WTC11 (cell line): Measurements from ENCODE around the gene TMEM145. TPM values are rescaled to one million over a fixed set of nuclear protein-coding genes. Genes with fewer than 3 reads are reported as not detected.

Experiments used
- CBFB ChIP-seq: sonication (generic); formaldehyde crosslinking; IDR thresholded peaks from 2 replicates; pipeline ENCODE4 v1.8.1; 2022; ENCODE audit warnings: mild to moderate bottlenecking, low read depth, missing genetic modification reagents
- CTCF ChIP-seq: fragments of 200-600 bp; IDR thresholded peaks from 2 replicates; pipeline ENCODE4 v1.8.0; 2022; ENCODE audit warnings: antibody characterized with exemption
- ELF4 ChIP-seq: sonication (generic); formaldehyde crosslinking; IDR thresholded peaks from 2 replicates; pipeline ENCODE4 v1.8.1; 2022; ENCODE audit warnings: low read depth, mild to moderate bottlenecking, moderate library complexity, missing genetic modification reagents
- EMX1 ChIP-seq: fragments of 250-450 bp; sonication (Bioruptor Pico); IDR thresholded peaks from 2 replicates; pipeline ENCODE4 v1.8.0; 2021; ENCODE audit warnings: mild to moderate bottlenecking
- FOXJ3 ChIP-seq: sonication (generic); formaldehyde crosslinking; IDR thresholded peaks from 2 replicates; pipeline ENCODE4 v1.9.0; 2021; ENCODE audit warnings: missing genetic modification reagents, mild to moderate bottlenecking, borderline replicate concordance
- FOXP4 ChIP-seq: sonication (generic); formaldehyde crosslinking; IDR thresholded peaks from 2 replicates; pipeline ENCODE4 v1.8.0; 2022; ENCODE audit warnings: mild to moderate bottlenecking, missing genetic modification reagents
- GABPB1 ChIP-seq: sonication (generic); formaldehyde crosslinking; IDR thresholded peaks from 2 replicates; pipeline ENCODE4 v1.8.1; 2023; ENCODE audit warnings: mild to moderate bottlenecking, missing genetic modification reagents
- HMGA2 ChIP-seq: fragments of 250-450 bp; sonication (Bioruptor Pico); IDR thresholded peaks from 2 replicates; pipeline ENCODE4 v1.4.0; 2021; ENCODE audit warnings: mild to moderate bottlenecking, moderate library complexity
- IRF1 ChIP-seq: sonication (generic); formaldehyde crosslinking; IDR thresholded peaks from 2 replicates; pipeline ENCODE4 v1.8.0; 2023; ENCODE audit warnings: missing genetic modification reagents
- KAT7 ChIP-seq: sonication (generic); formaldehyde crosslinking; IDR thresholded peaks from 2 replicates; pipeline ENCODE4 v1.8.1; 2023; ENCODE audit warnings: missing genetic modification reagents, mild to moderate bottlenecking, borderline replicate concordance
- MLX ChIP-seq: sonication (generic); formaldehyde crosslinking; IDR thresholded peaks from 2 replicates; pipeline ENCODE4 v1.8.1; 2023; ENCODE audit warnings: mild to moderate bottlenecking, missing genetic modification reagents, moderate library complexity
- MXD4 ChIP-seq: fragments of 250-450 bp; sonication (Bioruptor Pico); IDR thresholded peaks from 2 replicates; pipeline ENCODE4 v1.8.0; 2021; ENCODE audit warnings: mild to moderate bottlenecking, moderate library complexity, borderline replicate concordance
- MYBL2 ChIP-seq: sonication (generic); formaldehyde crosslinking; IDR thresholded peaks from 2 replicates; pipeline ENCODE4 v1.8.1; 2023; ENCODE audit warnings: mild to moderate bottlenecking, moderate library complexity, missing genetic modification reagents
- PRDM15 ChIP-seq: sonication (generic); formaldehyde crosslinking; IDR thresholded peaks from 2 replicates; pipeline ENCODE4 v1.8.0; 2022; ENCODE audit warnings: missing genetic modification reagents
- PRRX2 ChIP-seq: fragments of 250-450 bp; sonication (Bioruptor Pico); IDR thresholded peaks from 2 replicates; pipeline ENCODE4 v1.8.0; 2021; ENCODE audit warnings: mild to moderate bottlenecking
- RORB ChIP-seq: fragments of 250-450 bp; sonication (Bioruptor Pico); IDR thresholded peaks from 2 replicates; pipeline ENCODE4 v1.9.0; 2021; ENCODE audit warnings: mild to moderate bottlenecking
- SOX15 ChIP-seq: fragments of 250-450 bp; sonication (Bioruptor Pico); IDR thresholded peaks from 2 replicates; pipeline ENCODE4 v1.9.0; 2021; ENCODE audit warnings: mild to moderate bottlenecking
- TP53 ChIP-seq: sonication (generic); formaldehyde crosslinking; IDR thresholded peaks from 2 replicates; pipeline ENCODE4 v1.8.1; 2023; ENCODE audit warnings: mild to moderate bottlenecking, missing genetic modification reagents
- ZNF219 ChIP-seq: sonication (generic); formaldehyde crosslinking; IDR thresholded peaks from 2 replicates; pipeline ENCODE4 v1.8.0; 2023; ENCODE audit warnings: missing genetic modification reagents, mild to moderate bottlenecking, borderline replicate concordance
- ZNF263 ChIP-seq: sonication (generic); formaldehyde crosslinking; IDR thresholded peaks from 2 replicates; pipeline ENCODE4 v1.8.1; 2022; ENCODE audit warnings: low read depth, mild to moderate bottlenecking, moderate library complexity, missing genetic modification reagents
- ZNF396 ChIP-seq: fragments of 250-450 bp; sonication (Bioruptor Pico); IDR thresholded peaks from 2 replicates; pipeline ENCODE4 v1.8.0; 2021; ENCODE audit warnings: mild to moderate bottlenecking, moderate library complexity, borderline replicate concordance
- ZNF423 ChIP-seq: fragments of 250-450 bp; sonication (Bioruptor Pico); IDR thresholded peaks from 2 replicates; pipeline ENCODE4 v2.1.2; 2022; ENCODE audit warnings: mild to moderate bottlenecking, moderate library complexity
- ZNF671 ChIP-seq: fragments of 250-450 bp; sonication (Bioruptor Pico); IDR thresholded peaks from 2 replicates; pipeline ENCODE4 v1.8.0; 2021; ENCODE audit warnings: mild to moderate bottlenecking
- total RNA-seq: library from RNA; stranded (reverse); gene quantifications from 3 replicates; pipeline ENCODE4 v1.2.3, GENCODE V29; 2021
- TF ChIP-seq, protein P1 (sequence below): fragments of 250-450 bp; sonication (Bioruptor Pico); IDR thresholded peaks from 2 replicates; pipeline ENCODE4 v1.9.0; 2021; ENCODE audit warnings: mild to moderate bottlenecking
- TF ChIP-seq, protein P2 (sequence below): sonication (generic); formaldehyde crosslinking; IDR thresholded peaks from 2 replicates; pipeline ENCODE4 v1.8.1; 2022; ENCODE audit warnings: low read depth, missing genetic modification reagents, borderline replicate concordance
- TF ChIP-seq, protein P3 (sequence below): sonication (generic); formaldehyde crosslinking; IDR thresholded peaks from 2 replicates; pipeline ENCODE4 v1.8.0; 2022; ENCODE audit warnings: mild to moderate bottlenecking, missing genetic modification reagents

TMEM145 gene
- total RNA-seq, 1 experiment from 2014 or later, result 6.9 TPM

- TF ChIP-seq PRDM15 (CRISPR knock-in tag), result no peak
- TF ChIP-seq ELF4 (CRISPR knock-in tag), result no peak
- peak; percentile 100 for TF ChIP-seq ZNF423 (CRISPR knock-in tag)
- TF ChIP-seq MYBL2 (CRISPR knock-in tag), result 0 out of 2 replicates have a peak, but pooled peaks have one; percentile 50
- no peak for TF ChIP-seq RORB (CRISPR knock-in tag)
- TF ChIP-seq ZNF263 (CRISPR knock-in tag), result no peak
- TF ChIP-seq, protein P1, sequence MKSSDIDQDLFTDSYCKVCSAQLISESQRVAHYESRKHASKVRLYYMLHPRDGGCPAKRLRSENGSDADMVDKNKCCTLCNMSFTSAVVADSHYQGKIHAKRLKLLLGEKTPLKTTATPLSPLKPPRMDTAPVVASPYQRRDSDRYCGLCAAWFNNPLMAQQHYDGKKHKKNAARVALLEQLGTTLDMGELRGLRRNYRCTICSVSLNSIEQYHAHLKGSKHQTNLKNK, result no peak
- TF ChIP-seq, protein P2, sequence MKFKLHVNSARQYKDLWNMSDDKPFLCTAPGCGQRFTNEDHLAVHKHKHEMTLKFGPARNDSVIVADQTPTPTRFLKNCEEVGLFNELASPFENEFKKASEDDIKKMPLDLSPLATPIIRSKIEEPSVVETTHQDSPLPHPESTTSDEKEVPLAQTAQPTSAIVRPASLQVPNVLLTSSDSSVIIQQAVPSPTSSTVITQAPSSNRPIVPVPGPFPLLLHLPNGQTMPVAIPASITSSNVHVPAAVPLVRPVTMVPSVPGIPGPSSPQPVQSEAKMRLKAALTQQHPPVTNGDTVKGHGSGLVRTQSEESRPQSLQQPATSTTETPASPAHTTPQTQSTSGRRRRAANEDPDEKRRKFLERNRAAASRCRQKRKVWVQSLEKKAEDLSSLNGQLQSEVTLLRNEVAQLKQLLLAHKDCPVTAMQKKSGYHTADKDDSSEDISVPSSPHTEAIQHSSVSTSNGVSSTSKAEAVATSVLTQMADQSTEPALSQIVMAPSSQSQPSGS, result no peak
- TF ChIP-seq ZNF396 (CRISPR knock-in tag), result no peak
- TF ChIP-seq TP53 (CRISPR knock-in tag), result peak; percentile 60; the same call in 1 of the 2 replicates
- no peak for TF ChIP-seq SOX15
- no peak for TF ChIP-seq FOXP4 (CRISPR knock-in tag)
- no peak for TF ChIP-seq FOXJ3 (CRISPR knock-in tag)
- no peak for TF ChIP-seq GABPB1
- peak; percentile 66; the same call in 1 of the 2 replicates for TF ChIP-seq ZNF219 (CRISPR knock-in tag)
- no peak for TF ChIP-seq EMX1 (CRISPR knock-in tag)
- no peak for TF ChIP-seq PRRX2
- TF ChIP-seq MXD4, result no peak
- no peak for TF ChIP-seq ZNF671 (CRISPR knock-in tag)
- TF ChIP-seq, protein P3, sequence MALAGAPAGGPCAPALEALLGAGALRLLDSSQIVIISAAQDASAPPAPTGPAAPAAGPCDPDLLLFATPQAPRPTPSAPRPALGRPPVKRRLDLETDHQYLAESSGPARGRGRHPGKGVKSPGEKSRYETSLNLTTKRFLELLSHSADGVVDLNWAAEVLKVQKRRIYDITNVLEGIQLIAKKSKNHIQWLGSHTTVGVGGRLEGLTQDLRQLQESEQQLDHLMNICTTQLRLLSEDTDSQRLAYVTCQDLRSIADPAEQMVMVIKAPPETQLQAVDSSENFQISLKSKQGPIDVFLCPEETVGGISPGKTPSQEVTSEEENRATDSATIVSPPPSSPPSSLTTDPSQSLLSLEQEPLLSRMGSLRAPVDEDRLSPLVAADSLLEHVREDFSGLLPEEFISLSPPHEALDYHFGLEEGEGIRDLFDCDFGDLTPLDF (CRISPR knock-in tag), result no peak
- peak; percentile 88 for TF ChIP-seq CTCF
- TF ChIP-seq IRF1 (CRISPR knock-in tag), result no peak
- no peak for TF ChIP-seq HMGA2
- TF ChIP-seq KAT7 (CRISPR knock-in tag), result no peak
- no peak for TF ChIP-seq CBFB (CRISPR knock-in tag)
- no peak for TF ChIP-seq MLX (CRISPR knock-in tag)
These were observed 33.0 kb upstream of the TMEM145 start (continued) for GRCh38 chr19:42279902-42280814.
